T-helper 9 cell (primary cell): ENCODE results near the gene ZFAND2B.

Source experiments
- DNase-seq: peaks from one replicate; pipeline ENCODE4 v3.0.0-alpha.2; 2020

Gene ZFAND2B

DNA sequence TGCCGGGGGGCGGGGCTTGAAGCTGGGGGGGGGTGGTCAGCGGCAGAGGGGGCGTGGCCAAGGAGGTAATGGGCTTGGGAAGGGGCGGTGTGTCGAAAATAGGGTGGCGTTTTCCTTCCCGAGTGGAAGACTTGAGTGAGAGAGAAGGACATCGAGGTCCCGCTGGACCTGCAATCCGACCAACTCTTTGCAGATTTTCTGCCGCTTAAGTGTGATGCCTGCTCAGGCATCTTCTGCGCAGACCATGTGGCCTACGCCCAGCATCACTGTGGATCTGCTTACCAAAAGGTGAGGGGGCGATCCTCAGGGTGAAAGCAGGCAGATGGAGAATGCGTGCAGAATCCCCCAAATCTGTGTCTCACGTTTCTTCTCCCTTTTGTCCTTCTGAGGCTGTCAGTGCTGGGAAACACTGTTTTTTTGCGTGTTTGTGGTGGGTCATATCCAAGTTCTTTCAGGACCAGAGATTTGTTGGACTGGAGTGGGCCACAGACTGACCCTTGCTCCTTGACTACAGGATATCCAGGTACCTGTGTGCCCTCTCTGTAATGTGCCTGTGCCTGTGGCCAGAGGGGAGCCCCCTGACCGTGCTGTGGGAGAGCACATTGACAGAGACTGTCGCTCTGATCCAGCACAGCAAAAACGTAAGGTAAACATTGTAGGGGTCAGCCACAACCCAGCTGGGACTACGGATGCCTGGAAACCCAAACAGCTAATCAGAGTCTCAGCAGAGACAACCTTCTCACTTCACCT, 727 bp downstream of the ZFAND2B start:
- DNase-seq = no peak

GRCh38 chr2:219207884-219208740, 1.5 kb downstream of the ZFAND2B start:
- DNase-seq = no peak

GRCh38 chr2:219209236-219210195, 2.9 kb downstream of the ZFAND2B start:
- no peak for DNase-seq

DNA sequence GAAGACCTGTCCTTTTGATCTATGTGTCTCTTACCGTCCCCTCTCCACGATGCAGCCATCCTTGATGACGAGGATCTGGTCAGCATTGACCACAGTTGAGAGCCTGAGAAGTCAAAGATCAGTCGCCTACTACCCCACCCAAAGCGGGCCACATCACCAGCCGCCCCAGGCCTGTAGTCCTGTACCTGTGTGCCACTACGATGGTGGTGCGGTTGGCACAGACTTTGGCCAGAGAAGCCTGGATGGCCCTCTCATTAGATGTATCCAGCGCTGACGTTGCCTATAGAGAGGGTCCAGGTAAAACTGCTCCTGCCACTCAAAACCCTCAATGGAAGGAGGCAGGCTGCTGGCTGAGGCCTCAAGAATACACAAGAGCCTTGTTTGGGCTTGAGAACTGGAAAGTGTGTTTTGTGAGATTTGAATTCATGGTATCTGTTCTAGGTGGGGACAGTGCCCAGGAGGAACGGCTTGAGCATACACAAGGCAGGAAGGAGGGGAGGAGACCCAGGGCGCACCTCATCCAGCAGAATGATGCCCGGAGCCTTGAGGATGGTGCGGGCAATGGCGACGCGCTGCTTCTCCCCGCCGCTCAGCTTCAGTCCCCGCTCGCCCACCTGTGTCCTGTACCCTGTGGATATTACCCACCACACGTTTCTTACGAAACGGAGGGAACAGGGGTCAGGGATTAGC, 3.8 kb downstream of the ZFAND2B start:
- no peak for DNase-seq

GRCh38 chr2:219210886-219211362, 4.3 kb downstream of the ZFAND2B start:
- no peak for DNase-seq

DNA sequence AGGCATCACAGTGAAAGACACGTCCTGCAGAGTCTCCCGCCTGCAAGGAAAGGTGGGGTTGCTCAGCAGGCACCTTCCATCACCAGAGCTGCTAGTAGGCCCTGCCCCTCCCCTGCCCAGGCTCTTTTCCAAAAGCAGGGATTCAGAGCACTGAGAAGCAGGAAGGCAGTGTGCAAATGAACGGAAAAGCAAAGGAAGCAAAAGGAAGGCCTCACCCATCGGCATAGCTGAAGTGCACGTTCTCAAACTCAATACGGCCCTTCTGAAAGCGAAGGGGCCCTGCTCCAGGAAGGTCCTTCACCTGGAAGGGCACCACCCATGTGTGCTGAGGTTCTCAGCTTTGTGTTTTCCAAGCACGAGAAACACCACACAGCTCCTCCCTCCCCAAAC, 6.4 kb downstream of the ZFAND2B start:
- no peak for DNase-seq

- no peak for DNase-seq
These were observed 7.0 kb downstream of the ZFAND2B start for GRCh38 chr2:219213486-219214071.

DNA sequence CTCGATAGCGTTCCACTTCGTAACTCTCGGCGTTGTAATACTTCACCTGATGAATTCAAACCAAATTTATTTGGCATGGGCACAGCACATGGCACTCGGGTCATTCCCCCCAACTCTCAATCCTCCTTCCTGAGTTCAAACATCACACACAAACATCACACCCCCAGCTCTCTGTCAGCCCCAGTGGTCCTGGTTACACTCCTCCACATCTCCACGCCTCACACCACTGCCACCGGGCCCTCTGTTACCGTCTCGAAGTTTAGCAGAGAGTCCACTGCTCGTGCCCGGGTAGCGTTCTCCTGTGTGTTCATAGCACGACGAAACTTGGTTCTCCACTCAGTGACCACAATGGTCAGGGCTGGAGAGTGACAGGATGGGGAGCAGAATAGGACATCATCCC, 7.6 kb downstream of the ZFAND2B start:
- DNase-seq = no peak

GRCh38 chr2:219214786-219215185, 8.2 kb downstream of the ZFAND2B start:
- no peak for DNase-seq

- no peak for DNase-seq
These were observed 9.4 kb downstream of the ZFAND2B start for GRCh38 chr2:219215871-219216534.

DNA sequence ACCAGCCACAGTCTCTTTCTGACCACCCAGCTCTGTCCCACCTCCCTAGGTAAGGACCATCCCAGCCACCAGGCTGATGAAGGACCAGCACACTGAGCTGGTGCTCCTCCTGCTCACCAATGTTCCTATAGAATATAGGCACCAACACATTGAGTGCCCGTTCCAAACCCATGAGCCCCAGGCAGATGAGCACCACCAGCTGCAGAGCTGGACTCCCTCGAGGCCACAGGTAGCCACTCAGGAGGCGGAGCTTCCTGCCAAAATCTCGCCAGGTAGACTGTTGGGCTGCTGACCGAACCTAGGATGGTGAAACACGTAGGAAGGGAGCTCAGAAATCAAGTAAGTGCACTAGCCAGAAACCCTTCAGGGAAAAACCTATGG, 9.9 kb downstream of the ZFAND2B start:
- no peak for DNase-seq

GRCh38 chr2:219218217-219218731, 11.7 kb downstream of the ZFAND2B start:
- DNase-seq = peak; percentile 18

DNA sequence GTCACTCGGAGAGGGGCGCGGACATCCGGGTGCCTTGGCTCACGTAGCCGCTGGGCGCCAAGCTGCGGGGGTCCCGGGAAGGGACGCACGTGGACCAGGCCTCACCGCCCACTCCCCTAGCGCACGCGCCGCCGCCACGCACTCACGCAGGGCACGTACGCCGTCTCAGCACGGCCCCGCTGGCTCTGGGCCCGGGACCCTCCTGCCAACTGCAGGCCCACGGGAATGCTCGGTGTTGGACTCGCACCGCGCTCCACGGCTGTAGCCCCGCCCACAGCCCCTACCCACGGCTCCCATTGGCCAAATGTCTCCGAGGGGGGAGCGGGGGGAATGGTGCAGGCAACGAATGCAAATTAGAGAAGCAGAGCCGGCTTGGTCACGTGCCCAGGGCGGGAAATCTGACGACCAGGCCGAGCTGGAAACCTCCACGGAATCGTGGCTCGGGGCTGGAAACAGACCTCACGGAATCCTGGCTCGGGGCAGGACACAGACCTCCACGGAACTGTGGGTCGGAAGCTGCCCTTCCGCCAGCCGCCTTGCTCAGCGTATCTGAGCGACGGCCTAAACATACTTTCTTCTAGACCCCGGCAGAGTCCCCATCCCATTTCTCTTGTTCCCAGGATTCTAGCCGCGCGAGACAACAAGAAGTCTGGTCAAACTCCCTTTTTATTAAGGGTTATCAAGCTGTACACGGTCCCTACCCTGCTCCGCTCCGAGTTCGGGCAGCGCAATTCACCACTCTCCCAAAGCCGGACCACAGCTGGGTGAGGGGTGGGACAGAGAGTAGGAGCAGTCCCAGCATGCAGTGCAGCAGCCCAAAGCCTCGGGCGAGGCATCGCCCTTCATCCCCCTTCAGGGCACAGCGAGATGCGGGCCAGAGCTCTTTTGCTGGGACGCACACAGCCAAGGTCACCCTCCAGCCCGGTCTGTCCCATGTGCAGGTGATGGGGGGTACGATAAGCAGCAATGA, 12.4 kb downstream of the ZFAND2B start, which contains the start of gene ABCB6:
TSS of gene ABCB6 (minus strand) at position 227 of the 970 bp plus-strand sequence. CDS start 285 bp downstream, outside the sequence.
- DNase-seq = peak; percentile 83

DNA sequence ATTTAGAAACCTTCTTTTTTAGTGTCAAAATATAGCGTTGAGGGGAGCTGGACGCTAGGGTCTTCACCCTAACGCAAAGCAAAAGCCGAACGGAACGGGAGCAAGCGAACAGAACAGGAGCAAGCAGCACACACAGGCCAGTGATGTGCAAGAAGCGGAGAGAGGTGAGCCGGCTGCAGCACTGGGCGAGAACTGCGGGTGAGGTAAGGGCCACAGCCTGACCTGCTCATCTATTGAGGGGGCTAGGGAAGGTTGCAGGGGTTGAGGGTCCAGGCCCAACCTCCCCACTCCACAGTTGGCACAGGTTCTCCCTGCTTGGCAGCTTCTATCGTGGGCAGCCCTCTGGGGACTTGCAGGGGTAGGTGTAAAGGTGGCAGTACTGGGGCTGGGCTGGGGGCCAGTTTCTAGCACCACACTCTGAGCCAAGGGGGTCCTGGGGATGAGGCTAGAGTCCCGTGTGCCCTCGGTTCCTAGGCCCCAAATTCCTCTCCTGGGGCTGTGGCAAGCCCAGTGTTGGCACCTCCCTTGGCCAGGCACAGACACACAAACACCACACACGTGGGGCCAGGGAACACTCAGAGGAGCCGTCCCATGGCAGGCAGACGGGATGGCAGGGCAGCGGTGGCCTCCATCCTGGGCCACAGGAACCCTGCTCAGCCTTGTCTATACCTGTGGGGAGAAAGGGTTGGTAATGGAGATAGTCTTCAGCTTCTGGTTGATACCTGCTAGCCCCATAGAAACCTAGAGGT, 13.4 kb downstream of the ZFAND2B start:
- no peak for DNase-seq

DNA sequence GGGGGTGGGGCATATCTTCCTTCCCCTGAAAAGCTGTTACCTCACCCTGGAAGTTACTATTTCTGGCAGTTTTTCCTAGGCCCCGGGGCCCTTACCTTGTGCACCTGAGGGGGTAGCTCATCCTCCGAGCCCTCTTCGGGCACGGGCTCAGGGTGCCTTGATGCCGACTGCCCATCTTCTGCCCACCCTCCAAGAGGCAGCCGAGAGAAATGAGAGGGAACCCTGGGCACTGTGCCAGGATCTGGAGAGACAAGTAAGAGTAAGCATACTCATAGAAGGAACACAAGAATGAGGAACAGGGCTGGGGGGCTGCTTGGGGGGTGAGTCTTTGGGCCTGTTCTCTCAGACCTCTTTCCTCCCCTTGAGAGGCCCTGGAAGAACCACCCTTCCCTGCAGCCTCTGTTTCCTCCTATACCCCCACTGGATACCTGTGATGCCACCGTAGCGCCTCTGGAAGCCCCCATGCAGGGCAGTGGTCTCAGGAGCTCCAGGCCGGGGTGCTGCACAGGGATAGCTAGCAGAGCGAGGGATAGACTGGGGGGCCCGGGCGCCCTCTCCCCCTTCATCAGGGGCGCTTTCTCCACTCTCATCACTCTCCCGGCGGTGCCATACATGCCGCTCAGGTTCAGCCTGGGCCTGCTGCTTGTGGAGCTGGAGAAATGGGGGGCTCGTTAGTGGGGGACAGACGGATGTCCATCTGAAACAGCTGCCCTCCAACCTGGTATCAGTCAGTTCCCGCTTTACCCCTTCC, 14.2 kb downstream of the ZFAND2B start:
- DNase-seq = no peak

DNA sequence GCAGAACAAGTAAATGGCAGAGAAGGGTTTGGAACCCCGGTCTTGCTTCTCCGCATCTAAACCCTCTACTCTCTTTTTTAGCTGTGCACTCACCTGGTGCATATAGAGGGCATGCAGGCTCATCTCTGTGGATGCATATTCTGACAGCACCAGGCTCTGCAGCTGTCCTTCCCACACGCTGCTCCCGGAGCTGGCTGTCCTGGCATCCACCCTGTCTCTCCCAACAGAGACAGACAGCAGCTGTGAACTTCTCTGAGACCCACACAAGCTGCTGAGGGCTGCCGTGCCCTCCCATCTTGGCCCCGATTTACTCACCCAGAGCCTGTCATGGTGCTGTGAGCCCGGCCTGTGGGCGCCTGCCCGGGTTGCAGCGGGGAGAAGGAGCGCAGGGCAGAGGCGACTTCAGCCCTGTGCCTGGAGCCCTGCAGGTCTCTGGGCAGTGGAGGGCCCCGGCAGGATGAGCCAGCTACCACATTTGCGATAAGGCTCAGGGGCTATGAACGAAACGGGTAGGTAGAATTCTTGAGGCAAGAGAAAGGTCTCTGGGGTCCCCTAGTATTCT, 15.5 kb downstream of the ZFAND2B start:
- no peak for DNase-seq

GRCh38 chr2:219223831-219224610, 17.4 kb downstream of the ZFAND2B start:
- DNase-seq = no peak
